H9 (cell line): ENCODE measurements around the gene F13A1. TPM values are rescaled to one million over a fixed set of nuclear protein-coding genes. Genes with fewer than 3 reads are reported as not detected.

Experiments
- DNase-seq: peaks from one replicate; pipeline ENCODE4 v3.0.0-alpha.2; 2017
- H2AFZ ChIP-seq: one replicate; pipeline ENCODE4 v1.6.1; 2013; ENCODE audit warnings: mild to moderate bottlenecking, low read length, control low read depth, moderate library complexity
- H2AK5ac ChIP-seq: 2 replicates; pipeline ENCODE4 v1.6.1; 2013; ENCODE audit warnings: low read length, control low read depth, mixed read lengths; ENCODE audit not compliant: insufficient read length
- H2BK120ac ChIP-seq: one replicate; pipeline ENCODE4 v1.6.1; 2013; ENCODE audit warnings: low read depth, mild to moderate bottlenecking, low read length, control low read depth, inconsistent platforms; ENCODE audit not compliant: poor library complexity, severe bottlenecking
- H2BK12ac ChIP-seq: 2 replicates; pipeline ENCODE4 v1.6.1; 2013; ENCODE audit warnings: low read length, control low read depth, mixed read lengths, low read depth; ENCODE audit not compliant: insufficient read length
- H2BK15ac ChIP-seq: 2 replicates; pipeline ENCODE4 v1.6.1; 2013; ENCODE audit warnings: low read depth, low read length, control low read depth
- H2BK20ac ChIP-seq: one replicate; pipeline ENCODE4 v1.6.1; 2013; ENCODE audit warnings: low read depth, mild to moderate bottlenecking, low read length, control low read depth, inconsistent platforms; ENCODE audit not compliant: poor library complexity, severe bottlenecking
- H2BK5ac ChIP-seq: 2 replicates; pipeline ENCODE4 v1.6.1; 2013; ENCODE audit warnings: low read length, control low read depth, mixed read lengths; ENCODE audit not compliant: insufficient read length
- H3K14ac ChIP-seq: 2 replicates; pipeline ENCODE4 v1.6.1; 2013; ENCODE audit warnings: low read length, control low read depth; ENCODE audit not compliant: insufficient read depth
- H3K18ac ChIP-seq: 2 replicates; pipeline ENCODE4 v1.6.1; 2013; ENCODE audit warnings: low read depth, mild to moderate bottlenecking, mixed read lengths, low read length, control low read depth; ENCODE audit not compliant: insufficient read length
- H3K23ac ChIP-seq: 2 replicates; pipeline ENCODE4 v1.6.1; 2013; ENCODE audit warnings: low read length, control low read depth, mixed read lengths, low read depth; ENCODE audit not compliant: insufficient read length
- H3K23me2 ChIP-seq: 2 replicates; pipeline ENCODE4 v1.6.1; 2013; ENCODE audit warnings: low read depth, mild to moderate bottlenecking, mixed read lengths, low read length, control low read depth; ENCODE audit not compliant: insufficient read length, poor library complexity, severe bottlenecking
- H3K27ac ChIP-seq: 2 replicates; pipeline ENCODE4 v1.5.1; 2013; ENCODE audit warnings: low read length, control low read depth, mixed read lengths, low read depth; ENCODE audit not compliant: insufficient read length
- H3K27me3 ChIP-seq: 2 replicates; pipeline ENCODE4 v1.6.1; 2013; ENCODE audit warnings: low read length, control low read depth, inconsistent platforms; ENCODE audit not compliant: insufficient read depth
- H3K4ac ChIP-seq: 2 replicates; pipeline ENCODE4 v1.6.1; 2013; ENCODE audit warnings: low read depth, mild to moderate bottlenecking, control low read depth, inconsistent platforms, low read length, moderate library complexity
- H3K4me1 ChIP-seq: 2 replicates; pipeline ENCODE4 v1.6.1; 2013; ENCODE audit warnings: low read length, control low read depth, inconsistent platforms; ENCODE audit not compliant: insufficient read depth
- H3K4me2 ChIP-seq: 2 replicates; pipeline ENCODE4 v1.6.1; 2013; ENCODE audit warnings: low read length, control low read depth, mixed read lengths; ENCODE audit not compliant: insufficient read length, insufficient read depth
- H3K56ac ChIP-seq: 2 replicates; pipeline ENCODE4 v1.6.1; 2013; ENCODE audit warnings: low read depth, mild to moderate bottlenecking, mixed read lengths, low read length, control low read depth; ENCODE audit not compliant: insufficient read length
- H3K79me1 ChIP-seq: 2 replicates; pipeline ENCODE4 v1.6.1; 2013; ENCODE audit warnings: low read depth, mild to moderate bottlenecking, moderate library complexity, low read length, control low read depth, inconsistent platforms; ENCODE audit not compliant: insufficient read depth, poor library complexity, severe bottlenecking
- H3K79me2 ChIP-seq: 2 replicates; pipeline ENCODE4 v1.6.1; 2013; ENCODE audit warnings: low read length, control low read depth, inconsistent platforms; ENCODE audit not compliant: insufficient read depth
- H3K9ac ChIP-seq: 2 replicates; pipeline ENCODE4 v1.6.1; 2013; ENCODE audit warnings: low read length, control low read depth, mixed read lengths; ENCODE audit not compliant: insufficient read length; ENCODE audit errors: extremely low read depth
- H3K9me3 ChIP-seq: one replicate; pipeline ENCODE4 v1.6.1; 2013; ENCODE audit warnings: low read depth, low read length, inconsistent platforms; ENCODE audit not compliant: control insufficient read depth
- H3T11ph ChIP-seq: one replicate; pipeline ENCODE4 v1.6.1; 2013; ENCODE audit warnings: mild to moderate bottlenecking, low read length, control low read depth, inconsistent platforms
- H4K20me1 ChIP-seq: one replicate; pipeline ENCODE4 v1.6.1; 2013; ENCODE audit not compliant: control insufficient read depth, insufficient read length, insufficient read depth
- H4K5ac ChIP-seq: 2 replicates; pipeline ENCODE4 v1.6.1; 2013; ENCODE audit warnings: low read depth, mild to moderate bottlenecking, mixed read lengths, low read length, control low read depth; ENCODE audit not compliant: insufficient read length
- H4K8ac ChIP-seq: replicated peaks from 2 replicates; pipeline ENCODE4 v1.6.1; 2013; ENCODE audit warnings: low read length, control low read depth, mixed read lengths, low read depth; ENCODE audit not compliant: insufficient read length
- H4K91ac ChIP-seq: 2 replicates; pipeline ENCODE4 v1.6.1; 2013; ENCODE audit warnings: low read depth, mild to moderate bottlenecking, moderate library complexity, mixed read lengths, low read length, control low read depth; ENCODE audit not compliant: insufficient read length
- H3K27ac Mint-ChIP-seq, 3 experiments: 2 replicates in 2 of 3; 3 replicates in 1 of 3; pipeline ENCODE4 v1.8.0; 2020 to 2021; ENCODE audit warnings: mixed read lengths in 3 of 3, mild to moderate bottlenecking in 1 of 3, moderate library complexity in 1 of 3
- H3K27me3 Mint-ChIP-seq: 2 replicates; pipeline ENCODE4 v1.8.0; 2021; ENCODE audit warnings: low read depth, mild to moderate bottlenecking, moderate library complexity, mixed read lengths
- H3K36me3 Mint-ChIP-seq, 3 experiments: 2 replicates in 2 of 3; 3 replicates in 1 of 3; pipeline ENCODE4 v1.8.0; 2020 to 2021; ENCODE audit warnings: low read depth in 3 of 3, mixed read lengths in 3 of 3; ENCODE audit not compliant: insufficient read depth in 1 of 3
- H3K4me1 Mint-ChIP-seq, 2 experiments: 2 replicates each; pipeline ENCODE4 v1.8.0; 2020; ENCODE audit warnings: mixed read lengths in 2 of 2
- H3K4me3 Mint-ChIP-seq, 2 experiments: 2 replicates in 1 of 2; 3 replicates in 1 of 2; pipeline ENCODE4 v1.8.0; 2020 to 2021; ENCODE audit warnings: mild to moderate bottlenecking in 2 of 2, mixed read lengths in 2 of 2, moderate library complexity in 1 of 2
- H3K9me3 Mint-ChIP-seq, 2 experiments: 2 replicates in 1 of 2; 3 replicates in 1 of 2; pipeline ENCODE4 v1.8.0; 2020; ENCODE audit warnings: mild to moderate bottlenecking in 2 of 2, mixed read lengths in 2 of 2, moderate library complexity in 1 of 2
- CTCF ChIP-seq: fragments of 200-600 bp; sonication (generic); conservative IDR thresholded peaks from 3 replicates; pipeline ENCODE4 v1.8.0; 2021; ENCODE audit warnings: antibody characterized with exemption, mild to moderate bottlenecking
- WGBS: extraction: QIAGEN DNeasy Blood & Tissue Kit; methylation state at CpG from one replicate; pipeline ENCODE4 v1.1.7; 2013; ENCODE audit warnings: missing lambda C conversion rate, low lambda C conversion rate, mixed read lengths; ENCODE audit not compliant: insufficient read length; ENCODE audit errors: extremely low coverage; 5-methylcytosine and 5-hydroxymethylcytosine counted together
- total RNA-seq: library from RNA; stranded (reverse); gene quantifications from 2 replicates; pipeline ENCODE4 v1.2.1, GENCODE V29; 2021

The F13A1 gene
- total RNA-seq, 1 experiment from 2014 or later, result 0.15 TPM

DNA sequence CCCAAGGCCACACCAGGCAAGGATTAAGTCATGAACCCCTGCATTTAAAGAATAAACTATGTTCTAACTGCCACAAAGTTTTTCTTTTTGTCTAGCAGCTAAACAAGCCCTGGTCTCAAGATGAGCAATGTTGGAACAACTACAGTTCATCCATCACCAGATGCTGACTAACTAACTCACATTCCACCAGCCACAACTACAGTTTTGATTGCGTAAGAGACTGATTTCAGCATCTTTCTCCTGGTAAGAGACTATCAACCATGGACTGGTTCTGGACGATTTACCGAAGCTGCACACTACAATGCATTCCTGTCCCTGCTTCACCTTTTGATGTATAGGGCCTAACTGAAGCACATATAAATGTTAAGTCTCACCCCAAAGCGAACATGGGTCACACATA is 43.0 kb downstream of the F13A1 start:
- no peaks in the 10 kb centered on the region for H3K23me2 ChIP-seq
- H4K20me1 ChIP-seq, result no peaks in the 10 kb centered on the region
- H2BK12ac ChIP-seq, result no peak overlapping the region
- H3K79me2 ChIP-seq, result no peaks in the 10 kb centered on the region
- no CpG with 5 or more reads among the region's 4 CpGs for WGBS
- H3K27me3 ChIP-seq, result no peaks in the 10 kb centered on the region
- no peak overlapping the region for H3K56ac ChIP-seq
- no peak overlapping the region for H2BK20ac ChIP-seq
- Mint-ChIP-seq H3K27ac (no peak overlapping the region), H3K4me1 (no peaks in the 10 kb centered on the region), H3K36me3 (no peaks in the 10 kb centered on the region), H3K9me3 (no peaks in the 10 kb centered on the region), H3K27me3 (peaks cover 7% of the 10 kb centered on the region), H3K4me3 (no peak overlapping the region)
- H2BK5ac ChIP-seq, result no peak overlapping the region
- no peak overlapping the region for H3K4me2 ChIP-seq
- no peak overlapping the region for H2AK5ac ChIP-seq
- H3K79me1 ChIP-seq, result no peaks in the 10 kb centered on the region
- no peak for TF ChIP-seq CTCF
- H4K91ac ChIP-seq, result no peak overlapping the region
- H3K4ac ChIP-seq, result no peak overlapping the region
- H3K4me1 ChIP-seq, result no peaks in the 10 kb centered on the region
- H3K18ac ChIP-seq, result no peak overlapping the region
- no peak overlapping the region for H2AFZ ChIP-seq
- H4K5ac ChIP-seq, result no peak overlapping the region
- no peak overlapping the region for H2BK15ac ChIP-seq
- no peak overlapping the region for H3K27ac ChIP-seq
- no peak overlapping the region for H4K8ac ChIP-seq
- no peak overlapping the region for H3K23ac ChIP-seq
- DNase-seq, result no peak
- no peaks in the 10 kb centered on the region for H3K9me3 ChIP-seq
- no peak overlapping the region for H3K9ac ChIP-seq
- no peak overlapping the region for H3T11ph ChIP-seq
- H2BK120ac ChIP-seq, result no peak overlapping the region
- H3K14ac ChIP-seq, result no peak overlapping the region
